ENCODE data around the gene ONECUT2. TPM values are rescaled to one million over a fixed set of nuclear protein-coding genes. Genes with fewer than 3 reads are reported as not detected.

The ONECUT2 gene
- polyA plus RNA-seq, 1 of the 3 experiments (the other 2 are of a cell fraction): 0.16 TPM

GRCh38 chr18:57427429-57428201 is 7.6 kb upstream of the ONECUT2 start:
- Histone ChIP-seq H2AFZ (ENCODE audit: low read depth) (no peak overlapping the region), H3K9me2 (no peaks in the 10 kb centered on the region), H3K27ac (ENCODE audit: low read depth in 2 of 2, low read length in 1 of 2) (no peak overlapping the region), H3K4me2 (no peak overlapping the region), H3K27me3 (ENCODE audit: insufficient read depth) (peaks cover 10% of the 10 kb centered on the region; the same call in 1 of the 2 replicates), H3K9ac (no peak overlapping the region), H3K9me3 (no peaks in the 10 kb centered on the region), H3K79me2 (ENCODE audit: insufficient read depth) (no peaks in the 10 kb centered on the region), H3K4me1 (ENCODE audit: control insufficient read depth in 1 of 2, insufficient read depth in 2 of 2, low read depth in 1 of 2, low read length in 1 of 2) (no peaks in the 10 kb centered on the region), H4K20me1 (ENCODE audit: insufficient read depth) (no peaks in the 10 kb centered on the region), H3K36me3 (replicated peaks in 1 of 2; ENCODE audit: control insufficient read depth in 1 of 2, insufficient read depth in 2 of 2, low read length in 1 of 2) (no peaks in the 10 kb centered on the region), H3K4me3 (ENCODE audit: low read depth in 2 of 2, low read length in 1 of 2) (no peak overlapping the region), H3F3A (replicated peaks; ENCODE audit: insufficient read depth) (no peaks in the 10 kb centered on the region)
- TF ChIP-seq MAX (IDR thresholded peaks at IDR 0.05; ENCODE audit: low read depth): no peak
- TF ChIP-seq RXRA (IDR thresholded peaks at IDR 0.05; ENCODE audit: borderline replicate concordance, low read depth): no peak
- TF ChIP-seq FOXJ3 (CRISPR knock-in tag; IDR thresholded peaks at IDR 0.05): no peak
- TF ChIP-seq FOXM1 (IDR thresholded peaks at IDR 0.05; ENCODE audit: low read depth): no peak
- TF ChIP-seq USF2 (IDR thresholded peaks at IDR 0.05; ENCODE audit: borderline replicate concordance, low read depth, low read length): no peak
- TF ChIP-seq RCOR1 (IDR thresholded peaks at IDR 0.05; ENCODE audit: low read length): no peak
- TF ChIP-seq JUND (IDR thresholded peaks at IDR 0.05): no peak
- TF ChIP-seq CHD2 (IDR thresholded peaks at IDR 0.05; ENCODE audit: low read length, partially characterized antibody): no peak
- CTCF ChIA-PET: no interaction called here
- no peak for DNase-seq
- WGBS (ENCODE audit: low lambda C conversion rate): 84% methylated on average over 41 of the region's 80 CpGs
- POLR2A ChIA-PET: no interaction called here

GRCh38 chr18:57428221-57429150 is 6.7 kb upstream of the ONECUT2 start:
- no peaks in the 10 kb centered on the region for H3F3A ChIP-seq (replicated peaks; ENCODE audit: insufficient read depth)
- H3K4me2 ChIP-seq: no peak overlapping the region
- no peak overlapping the region for H2AFZ ChIP-seq (ENCODE audit: low read depth)
- H3K9me2 ChIP-seq: no peaks in the 10 kb centered on the region
- H3K9ac ChIP-seq: no peak overlapping the region
- peaks cover 19% of the 10 kb centered on the region; the same call in 1 of the 2 replicates for H3K27me3 ChIP-seq (ENCODE audit: insufficient read depth)
- H4K20me1 ChIP-seq (ENCODE audit: insufficient read depth): no peaks in the 10 kb centered on the region
- no peak for TF ChIP-seq NRF1 (IDR thresholded peaks at IDR 0.05; ENCODE audit: low read depth, low read length)
- H3K27ac ChIP-seq (ENCODE audit: low read depth in 2 of 2, low read length in 1 of 2): no peak overlapping the region
- H3K9me3 ChIP-seq: no peaks in the 10 kb centered on the region
- WGBS (ENCODE audit: low lambda C conversion rate): 76% methylated on average over 36 of the region's 99 CpGs
- H3K79me2 ChIP-seq (ENCODE audit: insufficient read depth): no peaks in the 10 kb centered on the region
- POLR2A ChIA-PET: no interaction called here
- H3K36me3 ChIP-seq (replicated peaks in 1 of 2; ENCODE audit: control insufficient read depth in 1 of 2, insufficient read depth in 2 of 2, low read length in 1 of 2): no peaks in the 10 kb centered on the region
- CTCF ChIA-PET: interaction anchor here (1.3 to 1.9 kb wide), 2 partner anchors 9 to 12 kb away, joined by 4 to 6 read pairs; no protein-coding TSS in a partner anchor
- no peak overlapping the region for H3K4me3 ChIP-seq (ENCODE audit: low read depth in 2 of 2, low read length in 1 of 2)
- no peaks in the 10 kb centered on the region for H3K4me1 ChIP-seq (ENCODE audit: control insufficient read depth in 1 of 2, insufficient read depth in 2 of 2, low read depth in 1 of 2, low read length in 1 of 2)
- DNase-seq: no peak

Measured in SK-N-SH (cell line).